ENCODE data around the gene PTH2. TPM values are rescaled to one million over a fixed set of nuclear protein-coding genes. Genes with fewer than 3 reads are reported as not detected.
"Not testable (repeated sequence)": the region's sequence is repeated elsewhere in the genome, so short reads cannot be mapped to it uniquely, and the experiment has no call there.

Gene PTH2
- polyA plus RNA-seq, 1 donor from 2014 or later = not detected

- no peak overlapping the region for H3K4me3 ChIP-seq (ENCODE audit: low read length)
- TF ChIP-seq RAD21 (conservative IDR thresholded peaks at IDR 0.05) (no peak), TAF1 (IDR thresholded peaks at IDR 0.05; ENCODE audit: low read depth) (no peak), MXI1 (conservative IDR thresholded peaks at IDR 0.05; ENCODE audit: poor library complexity, severe bottlenecking) (no peak)
Observed at GRCh38 chr19:49461656-49462055, 38.4 kb upstream of the PTH2 start.

GRCh38 chr19:49461130-49461529 is 37.9 kb upstream of the PTH2 start:
- not testable (repeated sequence) for H4K20me1 ChIP-seq (ENCODE audit: insufficient read depth); H2AFZ ChIP-seq (ENCODE audit: low read depth, low read length); H3K4me3 ChIP-seq (ENCODE audit: low read length); H3K9ac ChIP-seq (ENCODE audit: low read length); H3F3A ChIP-seq (ENCODE audit: insufficient read depth, low read length, poor library complexity, severe bottlenecking); H3K36me3 ChIP-seq (ENCODE audit: insufficient read depth, low read length); H3K9me2 ChIP-seq (ENCODE audit: insufficient read depth, low read length); H3K27me3 ChIP-seq (ENCODE audit: insufficient read depth, low read depth, low read length); H3K9me3 ChIP-seq (ENCODE audit: low read length); H3K79me2 ChIP-seq (replicated peaks; ENCODE audit: insufficient read depth, low read length); H3K27ac ChIP-seq (ENCODE audit: low read length); H3K4me2 ChIP-seq (ENCODE audit: low read length)

More at GRCh38 chr19:49461656-49462055, 38.4 kb upstream of the PTH2 start:
- no peaks in the 10 kb centered on the region for H4K20me1 ChIP-seq (ENCODE audit: insufficient read depth)
- no peaks in the 10 kb centered on the region for H3K9me3 ChIP-seq (ENCODE audit: low read length)
- no peaks in the 10 kb centered on the region for H3K9me2 ChIP-seq (ENCODE audit: insufficient read depth, low read length)
- no peak overlapping the region for H3K9ac ChIP-seq (ENCODE audit: low read length)
- no peaks in the 10 kb centered on the region for H3K36me3 ChIP-seq (ENCODE audit: insufficient read depth, low read length)
- H3K27ac ChIP-seq (ENCODE audit: low read length) = no peak overlapping the region
- H3K27me3 ChIP-seq (ENCODE audit: insufficient read depth, low read depth, low read length) = no peaks in the 10 kb centered on the region
- no peaks in the 10 kb centered on the region for H3F3A ChIP-seq (ENCODE audit: insufficient read depth, low read length, poor library complexity, severe bottlenecking)
- no peak overlapping the region for H2AFZ ChIP-seq (ENCODE audit: low read depth, low read length)
- H3K79me2 ChIP-seq (replicated peaks; ENCODE audit: insufficient read depth, low read length) = no peaks in the 10 kb centered on the region
- H3K4me2 ChIP-seq (ENCODE audit: low read length) = no peak overlapping the region

- no peaks in the 10 kb centered on the region for H3K79me2 ChIP-seq (replicated peaks; ENCODE audit: insufficient read depth, low read length)
Observed at GRCh38 chr19:49459388-49459787, 36.1 kb upstream of the PTH2 start.

More at GRCh38 chr19:49459388-49459787, 36.1 kb upstream of the PTH2 start:
- no peaks in the 10 kb centered on the region for H3F3A ChIP-seq (ENCODE audit: insufficient read depth, low read length, poor library complexity, severe bottlenecking)
- no peaks in the 10 kb centered on the region for H3K9me2 ChIP-seq (ENCODE audit: insufficient read depth, low read length)
- no peaks in the 10 kb centered on the region for H3K36me3 ChIP-seq (ENCODE audit: insufficient read depth, low read length)
- no peak overlapping the region for H3K4me2 ChIP-seq (ENCODE audit: low read length)
- H3K9me3 ChIP-seq (ENCODE audit: low read length) = no peaks in the 10 kb centered on the region
- H4K20me1 ChIP-seq (ENCODE audit: insufficient read depth) = no peaks in the 10 kb centered on the region
- no peak for TF ChIP-seq TAF1 (IDR thresholded peaks at IDR 0.05; ENCODE audit: low read depth)
- TF ChIP-seq EP300 (conservative IDR thresholded peaks at IDR 0.05; ENCODE audit: poor library complexity, severe bottlenecking) = no peak
- TF ChIP-seq, protein P1, sequence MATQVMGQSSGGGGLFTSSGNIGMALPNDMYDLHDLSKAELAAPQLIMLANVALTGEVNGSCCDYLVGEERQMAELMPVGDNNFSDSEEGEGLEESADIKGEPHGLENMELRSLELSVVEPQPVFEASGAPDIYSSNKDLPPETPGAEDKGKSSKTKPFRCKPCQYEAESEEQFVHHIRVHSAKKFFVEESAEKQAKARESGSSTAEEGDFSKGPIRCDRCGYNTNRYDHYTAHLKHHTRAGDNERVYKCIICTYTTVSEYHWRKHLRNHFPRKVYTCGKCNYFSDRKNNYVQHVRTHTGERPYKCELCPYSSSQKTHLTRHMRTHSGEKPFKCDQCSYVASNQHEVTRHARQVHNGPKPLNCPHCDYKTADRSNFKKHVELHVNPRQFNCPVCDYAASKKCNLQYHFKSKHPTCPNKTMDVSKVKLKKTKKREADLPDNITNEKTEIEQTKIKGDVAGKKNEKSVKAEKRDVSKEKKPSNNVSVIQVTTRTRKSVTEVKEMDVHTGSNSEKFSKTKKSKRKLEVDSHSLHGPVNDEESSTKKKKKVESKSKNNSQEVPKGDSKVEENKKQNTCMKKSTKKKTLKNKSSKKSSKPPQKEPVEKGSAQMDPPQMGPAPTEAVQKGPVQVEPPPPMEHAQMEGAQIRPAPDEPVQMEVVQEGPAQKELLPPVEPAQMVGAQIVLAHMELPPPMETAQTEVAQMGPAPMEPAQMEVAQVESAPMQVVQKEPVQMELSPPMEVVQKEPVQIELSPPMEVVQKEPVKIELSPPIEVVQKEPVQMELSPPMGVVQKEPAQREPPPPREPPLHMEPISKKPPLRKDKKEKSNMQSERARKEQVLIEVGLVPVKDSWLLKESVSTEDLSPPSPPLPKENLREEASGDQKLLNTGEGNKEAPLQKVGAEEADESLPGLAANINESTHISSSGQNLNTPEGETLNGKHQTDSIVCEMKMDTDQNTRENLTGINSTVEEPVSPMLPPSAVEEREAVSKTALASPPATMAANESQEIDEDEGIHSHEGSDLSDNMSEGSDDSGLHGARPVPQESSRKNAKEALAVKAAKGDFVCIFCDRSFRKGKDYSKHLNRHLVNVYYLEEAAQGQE (IDR thresholded peaks at IDR 0.05; ENCODE audit: borderline replicate concordance) = no peak
- TF ChIP-seq RAD21 (conservative IDR thresholded peaks at IDR 0.05) = no peak
- TF ChIP-seq POLR2AphosphoS5 (IDR thresholded peaks at IDR 0.05) = no peak
- TF ChIP-seq MXI1 (conservative IDR thresholded peaks at IDR 0.05; ENCODE audit: poor library complexity, severe bottlenecking) = no peak
- no peak for TF ChIP-seq CTCF (IDR thresholded peaks at IDR 0.05; ENCODE audit: poor library complexity, severe bottlenecking)
- no peak for TF ChIP-seq SMC3 (conservative IDR thresholded peaks at IDR 0.05; ENCODE audit: poor library complexity)
- TF ChIP-seq EZH2 (IDR thresholded peaks at IDR 0.05; ENCODE audit: borderline replicate concordance, insufficient read depth, low read length, poor library complexity, severe bottlenecking) = no peak
- H3K27ac ChIP-seq (ENCODE audit: low read length) = no peak overlapping the region
- H3K27me3 ChIP-seq (ENCODE audit: insufficient read depth, low read depth, low read length) = no peaks in the 10 kb centered on the region
- no peak overlapping the region for H2AFZ ChIP-seq (ENCODE audit: low read depth, low read length)
- H3K9ac ChIP-seq (ENCODE audit: low read length) = no peak overlapping the region
- no peak overlapping the region for H3K4me3 ChIP-seq (ENCODE audit: low read length)

All from neural cell (in vitro differentiated cells).